K562 (cell line): Measurements from ENCODE around the gene MARVELD1. TPM values are rescaled to one million over a fixed set of nuclear protein-coding genes. Genes with fewer than 3 reads are reported as not detected.

Source experiments
- ATAC-seq: fragments of 200-7000 bp; cut with Tn5 transposase; 3 replicates; pipeline ENCODE4 v1.9.1; 2020; ENCODE audit warnings: moderate library complexity
- BruUV-seq: library from RNA; stranded (reverse); fragments of 400-500 nt; replicated peaks from 2 replicates; lab custom pipeline; 2021; lab: Mats Ljungman, UMichigan
- CTCF ChIA-PET: fragments of 300-600 bp; formaldehyde crosslinking; extraction: SDS; loops from one replicate; lab custom pipeline; 2021; ENCODE audit warnings: low intra/inter-chr PET ratio; lab: Yijun Ruan, JAX
- POLR2A ChIA-PET: fragments of 300-600, 350-650 bp; sonication (Branson Sonifier 250); formaldehyde crosslinking; extraction: SDS; loops from one replicate; lab custom pipeline; 2021; ENCODE audit warnings: antibody characterized with exemption, inconsistent platforms; lab: Yijun Ruan, JAX
- DNase-seq, 4 experiments: peaks; one replicate each; pipeline versions ENCODE4 v3.0.0 to v3.0.0-alpha.2; 2011 to 2018; ENCODE audit warnings: low spot score in 3 of 4, mixed read lengths in 3 of 4; ENCODE audit errors: extremely low read depth in 1 of 4
- FAIRE-seq: peaks from 2 replicates; lab custom pipeline; 2011; peaks lifted over from hg19 to GRCh38; lab: Jason Lieb, UNC
- H2AFZ ChIP-seq: 2 replicates; pipeline ENCODE4 v1.6.0; 2011; ENCODE audit warnings: low read depth, low read length, control low read depth, inconsistent platforms
- H3K27ac ChIP-seq: fragments of 200-600 bp; 3 replicates; pipeline ENCODE4 v1.8.0; 2011; ENCODE audit warnings: low read depth, mild to moderate bottlenecking, control low read depth, inconsistent platforms, low read length, moderate library complexity, mixed read lengths; ENCODE audit errors: extremely low read depth
- H3K27me3 ChIP-seq, 2 experiments: fragments of 300-600 bp in 1 of 2; 2 replicates in 1 of 2; 3 replicates in 1 of 2; pipeline versions ENCODE4 v1.6.0 to v1.8.0; 2011; ENCODE audit warnings: inconsistent platforms in 2 of 2, low read length in 2 of 2, mild to moderate bottlenecking in 1 of 2, mixed read lengths in 1 of 2, moderate library complexity in 1 of 2; ENCODE audit not compliant: control insufficient read depth in 2 of 2, insufficient read depth in 2 of 2
- H3K36me3 ChIP-seq: fragments of 300-600 bp; 3 replicates; pipeline ENCODE4 v1.8.0; 2011; ENCODE audit warnings: mild to moderate bottlenecking, low read length, inconsistent platforms; ENCODE audit not compliant: control insufficient read depth, insufficient read depth
- H3K4me1 ChIP-seq, 2 experiments: fragments of 200-600 bp in 1 of 2; replicated peaks in 1 of 2; 2 replicates in 1 of 2; 3 replicates in 1 of 2; pipeline versions ENCODE4 v1.5.1 to v1.8.0; 2011; ENCODE audit warnings: inconsistent platforms in 2 of 2, low read length in 2 of 2, mild to moderate bottlenecking in 1 of 2, mixed read lengths in 1 of 2, moderate library complexity in 1 of 2; ENCODE audit not compliant: control insufficient read depth in 2 of 2, insufficient read depth in 2 of 2
- H3K4me2 ChIP-seq: 2 replicates; pipeline ENCODE4 v1.6.1; 2011; ENCODE audit warnings: low read length, control low read depth, inconsistent platforms, mixed read lengths; ENCODE audit not compliant: insufficient read depth
- H3K4me3 ChIP-seq: fragments of 200-600 bp; sonication (generic), shearing (Covaris generic); 2 replicates; pipeline ENCODE4 v1.5.1; 2016; ENCODE audit warnings: control low read depth, inconsistent platforms
- H3K79me2 ChIP-seq: fragments of 200-600 bp; 3 replicates; pipeline ENCODE4 v1.8.0; 2011; ENCODE audit warnings: low read length, inconsistent platforms; ENCODE audit not compliant: control insufficient read depth, insufficient read depth
- H3K9ac ChIP-seq, 2 experiments: 2 replicates each; pipeline versions ENCODE4 v1.6.0 to v1.6.1; 2011; ENCODE audit warnings: low read depth in 2 of 2, low read length in 2 of 2, control low read depth in 1 of 2, inconsistent platforms in 1 of 2, mild to moderate bottlenecking in 1 of 2, mixed read lengths in 1 of 2; ENCODE audit not compliant: insufficient read depth in 1 of 2
- H3K9me1 ChIP-seq: one replicate; pipeline ENCODE4 v1.6.0; 2011; ENCODE audit warnings: inconsistent platforms, mild to moderate bottlenecking, low read length, moderate library complexity; ENCODE audit not compliant: control insufficient read depth, insufficient read depth
- H3K9me3 ChIP-seq: replicated peaks from 2 replicates; pipeline ENCODE4 v1.5.1; 2011; ENCODE audit warnings: low read depth, low read length, inconsistent platforms; ENCODE audit not compliant: control insufficient read depth, insufficient read depth
- H4K20me1 ChIP-seq: replicated peaks from 2 replicates; pipeline ENCODE4 v1.6.1; 2011; ENCODE audit warnings: low read length, inconsistent platforms, mixed read lengths; ENCODE audit not compliant: control insufficient read depth, insufficient read depth
- BRD4 ChIP-seq: fragments of 200-600 bp; sonication (generic); IDR thresholded peaks from 2 replicates; pipeline ENCODE4 v1.6.1; 2017; ENCODE audit warnings: inconsistent platforms
- CEBPB ChIP-seq: fragments of 450-650 bp; IDR thresholded peaks from 2 replicates; pipeline ENCODE4 v1.6.1; 2016; ENCODE audit warnings: missing genetic modification characterization, missing compliant biosample characterization
- DPF2 ChIP-seq: fragments of 450-650 bp; IDR thresholded peaks from 2 replicates; pipeline ENCODE4 v1.6.1; 2016
- ETV5 ChIP-seq: sonication (generic); formaldehyde crosslinking; IDR thresholded peaks from 2 replicates; pipeline ENCODE4 v1.4.0; 2020; ENCODE audit warnings: low read depth, mild to moderate bottlenecking, missing genetic modification reagents
- FOXO4 ChIP-seq: fragments of 450-650 bp; formaldehyde crosslinking; IDR thresholded peaks from 2 replicates; pipeline ENCODE4 v1.4.0; 2020; ENCODE audit warnings: mild to moderate bottlenecking, moderate library complexity
- GABPB1 ChIP-seq: sonication (generic); formaldehyde crosslinking; IDR thresholded peaks from 2 replicates; pipeline ENCODE4 v1.8.0; 2022; ENCODE audit warnings: mild to moderate bottlenecking, missing genetic modification reagents
- HDAC3 ChIP-seq: fragments of 450-650 bp; IDR thresholded peaks from 2 replicates; pipeline ENCODE4 v1.6.1; 2018; ENCODE audit warnings: borderline replicate concordance, mild to moderate bottlenecking, moderate library complexity; ENCODE audit not compliant: partially characterized antibody
- KDM4B ChIP-seq, 2 experiments: fragments of 450-650 bp in 1 of 2; sonication (generic) in 1 of 2; IDR thresholded peaks; 2 replicates each; pipeline ENCODE4 v1.6.1; 2016 to 2017; ENCODE audit warnings: borderline replicate concordance in 2 of 2, antibody characterized with exemption in 1 of 2, low read depth in 1 of 2, mild to moderate bottlenecking in 1 of 2
- MLLT1 ChIP-seq, 2 experiments: fragments of 450-650 bp; IDR thresholded peaks; 2 replicates each; pipeline ENCODE4 v1.6.1; 2016
- MTA1 ChIP-seq: fragments of 450-650 bp; IDR thresholded peaks from 2 replicates; pipeline ENCODE4 v1.6.1; 2017; ENCODE audit warnings: borderline replicate concordance
- NELFE ChIP-seq: IDR thresholded peaks from 2 replicates; pipeline ENCODE4 v1.6.1; 2011; ENCODE audit warnings: mild to moderate bottlenecking; ENCODE audit not compliant: insufficient read depth, insufficient read length
- PKNOX1 ChIP-seq: fragments of 450-650 bp; IDR thresholded peaks from 2 replicates; pipeline ENCODE4 v1.6.1; 2016
- TRIM24 ChIP-seq, 2 experiments: fragments of 450-650 bp; IDR thresholded peaks; 2 replicates each; pipeline ENCODE4 v1.6.1; 2016
- ZBTB2 ChIP-seq: fragments of 450-650 bp; IDR thresholded peaks from 2 replicates; pipeline ENCODE4 v1.6.1; 2016; ENCODE audit warnings: antibody characterized with exemption
- ZNF12 ChIP-seq: sonication (generic); formaldehyde crosslinking; IDR thresholded peaks from 2 replicates; pipeline ENCODE4 v1.4.0; 2020; ENCODE audit warnings: mild to moderate bottlenecking, missing genetic modification reagents
- ZNF764 ChIP-seq: fragments of 250-450 bp; sonication (Bioruptor Pico); IDR thresholded peaks from 2 replicates; pipeline ENCODE4 v1.4.0; 2020; ENCODE audit warnings: low read depth, mild to moderate bottlenecking, moderate library complexity
- WGBS: fragments of 100-300 bp; shearing (Covaris generic); methylation state at CpG from one replicate; pipeline ENCODE4 v1.1.6; 2016; ENCODE audit warnings: low coverage, mixed read lengths; ENCODE audit not compliant: insufficient coverage; ENCODE audit errors: missing lambda C conversion rate; 5-methylcytosine and 5-hydroxymethylcytosine counted together
- in situ Hi-C: fragments of 300-500 bp; cut with MboI; formaldehyde crosslinking; loops from 4 replicates; pipeline ENCODE4 v1.15.0; 2018; ENCODE audit warnings: inconsistent platforms, mixed read lengths
- intact Hi-C: fragments of 100-400 bp; cut with micrococcal nuclease; formaldehyde crosslinking; loops from 2 replicates; pipeline ENCODE4 v1.14.2; 2022
- polyA plus RNA-seq, 8 experiments: library from polyadenylated mRNA; depleted of rRNA in 4 of 8; stranded (reverse) in 5 of 8; unstranded in 3 of 8; fragments of >200 nt; fragmentation: Nextera tagmentation in 2 of 8; fragmentation: Illumina TruSeq in 1 of 8; extraction: Ambion mirVana in 2 of 8; extraction: Trizol in 1 of 8; gene quantifications; 2 replicates each; pipeline versions ENCODE4 v1.2.1 to v1.2.3, GENCODE V29; 2011 to 2014; ENCODE audit warnings: inconsistent platforms in 1 of 8, missing spikeins in 1 of 8
- total RNA-seq, 7 experiments: library from RNA; depleted of rRNA in 6 of 7; stranded (reverse); fragments of >200 nt in 6 of 7; fragmentation: Illumina TruSeq in 2 of 7; extraction: Trizol in 2 of 7; gene quantifications; 2 replicates each; pipeline versions ENCODE4 v1.2.1 to v1.2.3, GENCODE V29; 2011 to 2021; ENCODE audit warnings: low replicate concordance in 1 of 7

Gene MARVELD1
- total and polyA plus RNA-seq, 9 of the 15 experiments (the other 6 are each of a cell fraction or from before 2014, with no cell fraction given) = 2.7 to 12.5 (median 5.3) TPM

GRCh38 chr10:97664282-97664850 lies 49.2 kb upstream of the MARVELD1 start:
- 0% methylated on average over 1 of the region's 1 CpG for WGBS
- H2AFZ ChIP-seq = no peak overlapping the region
- POLR2A ChIA-PET = interaction anchor here (0.6 to 1.1 kb wide), 8 partner anchors 10 to 620 kb away, joined by 3 to 7 read pairs (median 4); partner anchors contain the start of gene PI4K2A
- H3K36me3 ChIP-seq = peaks cover 55% of the 10 kb centered on the region
- DNase-seq = peak; percentile 48 to 88 (median 64)
- H3K27me3 ChIP-seq = no peaks in the 10 kb centered on the region
- in situ Hi-C loops = no loop called here
- peak; percentile 95 for FAIRE-seq
- H3K27ac ChIP-seq = peak overlapping the region; percentile 67
- no peaks in the 10 kb centered on the region; the same call in 2 of the 3 replicates for H3K79me2 ChIP-seq
- peak; percentile 92 for ATAC-seq
- H3K9me3 ChIP-seq = no peaks in the 10 kb centered on the region
- H3K4me2 ChIP-seq = peak overlapping the region; percentile 51
- H3K9me1 ChIP-seq = no peaks in the 10 kb centered on the region
- CTCF ChIA-PET = no interaction called here
- 0 out of 2 replicates have a peak, but pooled peaks cover 3% of the 10 kb centered on the region for H4K20me1 ChIP-seq
- no TSS peak for BruUV-seq
- peaks cover 31 to 42% of the 10 kb centered on the region in 2 experiments for H3K4me1 ChIP-seq
- H3K4me3 ChIP-seq = no peak overlapping the region
- H3K9ac ChIP-seq = peak overlapping the region in 1 of 2 experiments; percentile 14; a peak in 1 of 4 replicates
- intact Hi-C loops = no loop called here
- TF ChIP-seq ZNF764 (CRISPR knock-in tag) (no peak), PKNOX1 (peak; percentile 13; the same call in 1 of the 2 replicates), CEBPB (peak; percentile 95), FOXO4 (CRISPR knock-in tag) (no peak), MLLT1 (IDR thresholded peaks at IDR 0.05) (no peak), TRIM24 (IDR thresholded peaks at IDR 0.05) (peak; percentile 76 to 83), MTA1 (peak; percentile 86; the same call in 1 of the 2 replicates), ZNF12 (CRISPR knock-in tag) (no peak), BRD4 (no peak), DPF2 (peak; percentile 97), NELFE (no peak), KDM4B (IDR thresholded peaks at IDR 0.05; ENCODE audit: borderline replicate concordance in 2 of 2, low read depth in 1 of 2) (no peak), GABPB1 (no peak), ZBTB2 (peak; percentile 53; the same call in 1 of the 2 replicates), ETV5 (CRISPR knock-in tag) (no peak), HDAC3 (peak; percentile 72)
